ENCODE data around the gene RBM4. TPM values are rescaled to one million over a fixed set of nuclear protein-coding genes. Genes with fewer than 3 reads are reported as not detected.

RBM4 gene
- total RNA-seq, 1 experiment from 2014 or later, result 144 TPM

GRCh38 chr11:66670816-66671215 is 32.3 kb downstream of the RBM4 start:
- intact Hi-C loops (cut with micrococcal nuclease; ENCODE audit: unreplicated experiment), result no loop called here
- Mint-ChIP-seq H3K27ac (ENCODE audit: unreplicated experiment) (no peak overlapping the region), H3K9me3 (ENCODE audit: low read depth, unreplicated experiment) (no peaks in the 10 kb centered on the region), H3K4me1 (ENCODE audit: low read depth, unreplicated experiment) (peaks cover 9% of the 10 kb centered on the region), H3K27me3 (ENCODE audit: unreplicated experiment) (no peaks in the 10 kb centered on the region), H3K4me3 (ENCODE audit: low read depth, unreplicated experiment) (no peak overlapping the region), H3K36me3 (ENCODE audit: insufficient read depth, unreplicated experiment) (peaks cover 40% of the 10 kb centered on the region)
- CTCF ChIA-PET, result no interaction called here
- TF ChIP-seq, protein P1, sequence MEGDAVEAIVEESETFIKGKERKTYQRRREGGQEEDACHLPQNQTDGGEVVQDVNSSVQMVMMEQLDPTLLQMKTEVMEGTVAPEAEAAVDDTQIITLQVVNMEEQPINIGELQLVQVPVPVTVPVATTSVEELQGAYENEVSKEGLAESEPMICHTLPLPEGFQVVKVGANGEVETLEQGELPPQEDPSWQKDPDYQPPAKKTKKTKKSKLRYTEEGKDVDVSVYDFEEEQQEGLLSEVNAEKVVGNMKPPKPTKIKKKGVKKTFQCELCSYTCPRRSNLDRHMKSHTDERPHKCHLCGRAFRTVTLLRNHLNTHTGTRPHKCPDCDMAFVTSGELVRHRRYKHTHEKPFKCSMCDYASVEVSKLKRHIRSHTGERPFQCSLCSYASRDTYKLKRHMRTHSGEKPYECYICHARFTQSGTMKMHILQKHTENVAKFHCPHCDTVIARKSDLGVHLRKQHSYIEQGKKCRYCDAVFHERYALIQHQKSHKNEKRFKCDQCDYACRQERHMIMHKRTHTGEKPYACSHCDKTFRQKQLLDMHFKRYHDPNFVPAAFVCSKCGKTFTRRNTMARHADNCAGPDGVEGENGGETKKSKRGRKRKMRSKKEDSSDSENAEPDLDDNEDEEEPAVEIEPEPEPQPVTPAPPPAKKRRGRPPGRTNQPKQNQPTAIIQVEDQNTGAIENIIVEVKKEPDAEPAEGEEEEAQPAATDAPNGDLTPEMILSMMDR (IDR thresholded peaks at IDR 0.05; ENCODE audit: unreplicated experiment), result no peak
- no TSS peak for BruUV-seq (replicated peaks)
- DNase-seq, result no peak

GRCh38 chr11:66674964-66675602 is 36.6 kb downstream of the RBM4 start:
- no TSS peak for BruUV-seq (replicated peaks)
- CTCF ChIA-PET, result no interaction called here
- DNase-seq, result no peak
- Mint-ChIP-seq H3K36me3 (ENCODE audit: insufficient read depth, unreplicated experiment) (peaks cover 44% of the 10 kb centered on the region), H3K27ac (ENCODE audit: unreplicated experiment) (no peak overlapping the region), H3K9me3 (ENCODE audit: low read depth, unreplicated experiment) (no peaks in the 10 kb centered on the region), H3K4me3 (ENCODE audit: low read depth, unreplicated experiment) (no peak overlapping the region), H3K27me3 (ENCODE audit: unreplicated experiment) (no peaks in the 10 kb centered on the region), H3K4me1 (ENCODE audit: low read depth, unreplicated experiment) (peaks cover 25% of the 10 kb centered on the region)
- TF ChIP-seq, protein P1 (IDR thresholded peaks at IDR 0.05; ENCODE audit: unreplicated experiment), result no peak
- intact Hi-C loops (cut with micrococcal nuclease; ENCODE audit: unreplicated experiment), result loop anchor here (5.0 kb wide), 1 partner anchor 98 kb away; no protein-coding TSS in a partner anchor

DNA sequence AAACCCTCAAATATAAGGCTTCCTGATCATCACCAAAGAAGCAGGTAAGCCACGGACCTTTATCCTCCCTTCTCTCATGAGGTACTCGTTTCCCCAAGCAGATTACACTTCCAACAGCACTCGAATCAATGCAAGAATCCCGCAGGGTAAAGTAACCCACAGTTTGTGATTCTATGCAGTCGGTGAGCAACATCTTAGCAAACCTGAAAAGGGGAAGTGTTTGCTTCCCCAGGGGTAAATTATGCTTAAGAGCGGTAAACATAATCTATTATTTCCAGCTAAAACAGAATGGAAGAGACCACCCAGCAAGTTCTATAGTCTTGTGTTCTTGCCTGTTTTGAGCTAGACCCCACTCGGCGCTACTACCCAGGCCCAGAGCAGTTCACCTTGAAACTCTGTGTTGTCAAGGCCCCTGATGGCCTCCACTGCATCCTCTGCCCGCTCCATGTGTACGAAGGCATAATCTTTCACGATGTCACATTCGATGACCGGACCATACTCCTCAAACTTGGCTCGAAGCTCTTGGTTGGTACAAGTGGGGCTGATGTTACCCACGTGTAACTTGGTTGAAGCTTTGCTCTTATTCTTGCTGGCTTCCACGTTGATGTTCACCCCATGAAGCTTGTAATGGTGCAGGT is 37.9 kb downstream of the RBM4 start:
- no TSS peak for BruUV-seq (replicated peaks)
- Mint-ChIP-seq H3K9me3 (ENCODE audit: low read depth, unreplicated experiment) (no peaks in the 10 kb centered on the region), H3K27me3 (ENCODE audit: unreplicated experiment) (no peaks in the 10 kb centered on the region), H3K4me3 (ENCODE audit: low read depth, unreplicated experiment) (peak overlapping the region; percentile 99), H3K27ac (ENCODE audit: unreplicated experiment) (no peak overlapping the region), H3K36me3 (ENCODE audit: insufficient read depth, unreplicated experiment) (peaks cover 36% of the 10 kb centered on the region), H3K4me1 (ENCODE audit: low read depth, unreplicated experiment) (peaks cover 25% of the 10 kb centered on the region)
- CTCF ChIA-PET, result no interaction called here
- TF ChIP-seq, protein P1 (IDR thresholded peaks at IDR 0.05; ENCODE audit: unreplicated experiment), result no peak
- no peak for DNase-seq
- intact Hi-C loops (cut with micrococcal nuclease; ENCODE audit: unreplicated experiment), result loop anchor here (5.0 kb wide), 1 partner anchor 99 kb away; no protein-coding TSS in a partner anchor

- no peaks in the 10 kb centered on the region for H3K9me3 Mint-ChIP-seq (ENCODE audit: low read depth, unreplicated experiment)
- TF ChIP-seq, protein P1 (IDR thresholded peaks at IDR 0.05; ENCODE audit: unreplicated experiment), result no peak
- CTCF ChIA-PET, result interaction anchor here (1.8 to 2.1 kb wide), 4 partner anchors 39 to 259 kb away, joined by 7 to 12 read pairs (median 9); partner anchors contain the start of genes MRPL11 and RBM4
- peaks cover 25% of the 10 kb centered on the region for H3K4me1 Mint-ChIP-seq (ENCODE audit: low read depth, unreplicated experiment)
- peak overlapping the region; percentile 93 for H3K27ac Mint-ChIP-seq (ENCODE audit: unreplicated experiment)
- no peak for DNase-seq
- H3K36me3 Mint-ChIP-seq (ENCODE audit: insufficient read depth, unreplicated experiment), result peaks cover 39% of the 10 kb centered on the region
- intact Hi-C loops (cut with micrococcal nuclease; ENCODE audit: unreplicated experiment), result loop anchor here (5.0 kb wide), 1 partner anchor 100 kb away; no protein-coding TSS in a partner anchor
- H3K4me3 Mint-ChIP-seq (ENCODE audit: low read depth, unreplicated experiment), result peak overlapping the region; percentile 99
- no peaks in the 10 kb centered on the region for H3K27me3 Mint-ChIP-seq (ENCODE audit: unreplicated experiment)
- no TSS peak for BruUV-seq (replicated peaks)
These were observed 38.6 kb downstream of the RBM4 start for GRCh38 chr11:66676931-66677598.
